Keratinocyte (primary cell): ENCODE data around the gene CDC42SE2.

ENCODE experiments used
- CTCF ChIP-seq, 3 experiments: IDR thresholded peaks in 1 of 3; conservative IDR thresholded peaks in 1 of 3; optimal IDR thresholded peaks in 1 of 3; 2 replicates in 2 of 3; 3 replicates in 1 of 3; pipeline versions ENCODE3 to v1.5.1; 2011; ENCODE audit warnings: low read length in 3 of 3, mild to moderate bottlenecking in 3 of 3, moderate library complexity in 2 of 3, control low read depth in 1 of 3, inconsistent platforms in 1 of 3; ENCODE audit not compliant: insufficient read depth in 2 of 3; ENCODE audit errors: extremely low read depth in 1 of 3
- EZH2 ChIP-seq: IDR thresholded peaks from one replicate; pipeline ENCODE4 v1.6.1; 2012; ENCODE audit warnings: inconsistent platforms, mild to moderate bottlenecking, low read length, moderate library complexity

- TF ChIP-seq EZH2 (no peak), CTCF (optimal IDR thresholded peaks at IDR 0.05 in 1 of 3, IDR thresholded peaks at IDR 0.05 in 1 of 3, conservative IDR thresholded peaks at IDR 0.05 in 1 of 3; ENCODE audit: extremely low read depth in 1 of 3, insufficient read depth in 2 of 3, low read length in 3 of 3) (no peak)
These were observed 162.2 kb downstream of the CDC42SE2 start for GRCh38 chr5:131426011-131426410.
